ENCODE results near the gene SDHAF4. TPM values are rescaled to one million over a fixed set of nuclear protein-coding genes. Genes with fewer than 3 reads are reported as not detected.
"Not testable (repeated sequence)": the region's sequence is repeated elsewhere in the genome, so short reads cannot be mapped to it uniquely, and the experiment has no call there.

The SDHAF4 gene
- total and polyA plus RNA-seq, 4 experiments from 2014 or later: 2.7 to 13.8 (median 10.6) TPM

GRCh38 chr6:70537266-70537665, 29.5 kb upstream of the SDHAF4 start:
- Histone ChIP-seq H3K9me3 (ENCODE audit: control insufficient read depth in 1 of 2, low read length in 2 of 2) (no peaks in the 10 kb centered on the region), H3K27me3 (ENCODE audit: insufficient read depth, low read length) (no peaks in the 10 kb centered on the region), H3K36me3 (ENCODE audit: insufficient read depth, low read length) (no peaks in the 10 kb centered on the region), H3K27ac (ENCODE audit: low read depth, low read length) (no peak overlapping the region), H3K4me1 (ENCODE audit: insufficient read depth, low read length) (no peaks in the 10 kb centered on the region), H3K4me3 (ENCODE audit: low read length in 2 of 2) (no peak overlapping the region)
- intact Hi-C loops (cut with micrococcal nuclease): no loop called here
- Mint-ChIP-seq H3K27me3 (no peaks in the 10 kb centered on the region), H3K4me1 (no peaks in the 10 kb centered on the region), H3K27ac (no peak overlapping the region), H3K4me3 (no peak overlapping the region), H3K9me3 (no peaks in the 10 kb centered on the region), H3K36me3 (peaks cover 13 to 22% of the 10 kb centered on the region in 2 donors)
- no peak for DNase-seq
- ChIA-PET POLR2A (ENCODE audit: partially characterized antibody) (interaction anchor here (0.8 kb wide), 1 partner anchor 162 kb away, joined by 4 read pairs; no protein-coding TSS in a partner anchor), CTCF (ENCODE audit: partially characterized antibody) (interaction anchor here (1.2 kb wide), 1 partner anchor 10 kb away, joined by 3 read pairs; no protein-coding TSS in a partner anchor)

- intact Hi-C loops (cut with micrococcal nuclease): no loop called here
- Mint-ChIP-seq H3K27me3 (no peaks in the 10 kb centered on the region), H3K9me3 (no peaks in the 10 kb centered on the region), H3K27ac (no peak overlapping the region), H3K4me1 (no peaks in the 10 kb centered on the region), H3K36me3 (peaks cover 13 to 18% of the 10 kb centered on the region in 2 donors), H3K4me3 (no peak overlapping the region)
- Histone ChIP-seq H3K4me1 (ENCODE audit: insufficient read depth, low read length) (no peaks in the 10 kb centered on the region), H3K36me3 (ENCODE audit: insufficient read depth, low read length) (no peaks in the 10 kb centered on the region), H3K27me3 (ENCODE audit: insufficient read depth, low read length) (no peaks in the 10 kb centered on the region), H3K9me3 (ENCODE audit: control insufficient read depth in 1 of 2, low read length in 2 of 2) (no peaks in the 10 kb centered on the region), H3K27ac (ENCODE audit: low read depth, low read length) (no peak overlapping the region), H3K4me3 (ENCODE audit: low read length in 2 of 2) (no peak overlapping the region)
- no peak for DNase-seq
- CTCF ChIA-PET (ENCODE audit: partially characterized antibody): no interaction called here
- POLR2A ChIA-PET (ENCODE audit: partially characterized antibody): no interaction called here
These were observed 28.4 kb upstream of the SDHAF4 start for GRCh38 chr6:70538376-70538775.

- Histone ChIP-seq H3K27ac (ENCODE audit: low read depth, low read length) (no peak overlapping the region), H3K36me3 (ENCODE audit: insufficient read depth, low read length) (no peaks in the 10 kb centered on the region), H3K4me3 (ENCODE audit: low read length in 2 of 2) (no peak overlapping the region), H3K9me3 (ENCODE audit: control insufficient read depth in 1 of 2, low read length in 2 of 2) (no peaks in the 10 kb centered on the region), H3K27me3 (ENCODE audit: insufficient read depth, low read length) (no peaks in the 10 kb centered on the region), H3K4me1 (ENCODE audit: insufficient read depth, low read length) (no peaks in the 10 kb centered on the region)
- DNase-seq: peak in 2 of 5 donors; percentile 4 to 22
- POLR2A ChIA-PET (ENCODE audit: partially characterized antibody): no interaction called here
- CTCF ChIA-PET (ENCODE audit: partially characterized antibody): interaction anchor here (0.7 to 4.9 kb wide), 9 partner anchors 26 to 340 kb away, joined by 3 to 39 read pairs (median 4); no protein-coding TSS in a partner anchor
- Mint-ChIP-seq H3K9me3 (no peaks in the 10 kb centered on the region), H3K27me3 (no peaks in the 10 kb centered on the region), H3K4me1 (no peaks in the 10 kb centered on the region), H3K36me3 (no peaks in the 10 kb centered on the region), H3K4me3 (no peak overlapping the region), H3K27ac (no peak overlapping the region)
- intact Hi-C loops (cut with micrococcal nuclease): loop anchor here (1.0 kb wide), 1 partner anchor 139 kb away; no protein-coding TSS in a partner anchor
These were observed 19.4 kb upstream of the SDHAF4 start for GRCh38 chr6:70547313-70547712.

- Mint-ChIP-seq H3K27ac (no peak overlapping the region), H3K4me3 (no peak overlapping the region), H3K9me3 (no peaks in the 10 kb centered on the region), H3K27me3 (no peaks in the 10 kb centered on the region), H3K36me3 (no peaks in the 10 kb centered on the region), H3K4me1 (no peaks in the 10 kb centered on the region)
- Histone ChIP-seq H3K4me3 (ENCODE audit: low read length in 2 of 2) (no peak overlapping the region), H3K36me3 (ENCODE audit: insufficient read depth, low read length) (no peaks in the 10 kb centered on the region), H3K27me3 (ENCODE audit: insufficient read depth, low read length) (no peaks in the 10 kb centered on the region), H3K4me1 (ENCODE audit: insufficient read depth, low read length) (no peaks in the 10 kb centered on the region), H3K9me3 (ENCODE audit: control insufficient read depth in 1 of 2, low read length in 2 of 2) (no peaks in the 10 kb centered on the region), H3K27ac (ENCODE audit: low read depth, low read length) (no peak overlapping the region)
- POLR2A ChIA-PET (ENCODE audit: partially characterized antibody): interaction anchor here (0.6 kb wide), 1 partner anchor 260 kb away, joined by 4 read pairs; no protein-coding TSS in a partner anchor
- DNase-seq: no peak
- intact Hi-C loops (cut with micrococcal nuclease): loop anchor here (1.0 kb wide), 1 partner anchor 138 kb away; no protein-coding TSS in a partner anchor
- CTCF ChIA-PET (ENCODE audit: partially characterized antibody): interaction anchor here (1.1 to 4.9 kb wide), 6 partner anchors 9 to 339 kb away, joined by 3 to 39 read pairs (median 4); partner anchors contain the start of gene SDHAF4
These were observed 18.8 kb upstream of the SDHAF4 start for GRCh38 chr6:70547905-70548304.

- H3K27me3 Mint-ChIP-seq: no peaks in the 10 kb centered on the region
- H3K27ac ChIP-seq (ENCODE audit: low read depth, low read length): no peak overlapping the region
- H3K27ac Mint-ChIP-seq: no peak overlapping the region
- no peak overlapping the region for H3K4me3 ChIP-seq (ENCODE audit: low read length in 2 of 2)
- H3K4me1 ChIP-seq (ENCODE audit: insufficient read depth, low read length): no peaks in the 10 kb centered on the region
- no peaks in the 10 kb centered on the region for H3K27me3 ChIP-seq (ENCODE audit: insufficient read depth, low read length)
- H3K9me3 Mint-ChIP-seq: no peaks in the 10 kb centered on the region
- ChIA-PET CTCF (ENCODE audit: partially characterized antibody) (interaction anchor here (4.9 kb wide), 1 partner anchor 137 kb away, joined by 39 read pairs; no protein-coding TSS in a partner anchor), POLR2A (ENCODE audit: partially characterized antibody) (no interaction called here)
- no peak for DNase-seq
- H3K36me3 Mint-ChIP-seq: no peaks in the 10 kb centered on the region
- intact Hi-C loops (cut with micrococcal nuclease): no loop called here
- no peaks in the 10 kb centered on the region for H3K36me3 ChIP-seq (ENCODE audit: insufficient read depth, low read length)
- H3K4me1 Mint-ChIP-seq: no peaks in the 10 kb centered on the region
- no peaks in the 10 kb centered on the region for H3K9me3 ChIP-seq (ENCODE audit: control insufficient read depth in 1 of 2, low read length in 2 of 2)
- no peak overlapping the region for H3K4me3 Mint-ChIP-seq
These were observed 17.4 kb upstream of the SDHAF4 start for GRCh38 chr6:70549327-70549726.

GRCh38 chr6:70551566-70551965, 15.2 kb upstream of the SDHAF4 start:
- DNase-seq: no peak
- Histone ChIP-seq H3K36me3 (ENCODE audit: insufficient read depth, low read length) (no peaks in the 10 kb centered on the region), H3K9me3 (ENCODE audit: control insufficient read depth in 1 of 2, low read length in 2 of 2) (no peaks in the 10 kb centered on the region), H3K27ac (ENCODE audit: low read depth, low read length) (no peak overlapping the region), H3K27me3 (ENCODE audit: insufficient read depth, low read length) (no peaks in the 10 kb centered on the region), H3K4me1 (ENCODE audit: insufficient read depth, low read length) (no peaks in the 10 kb centered on the region), H3K4me3 (ENCODE audit: low read length in 2 of 2) (no peak overlapping the region)
- CTCF ChIA-PET (ENCODE audit: partially characterized antibody): interaction anchor here (0.9 to 2.0 kb wide), 3 partner anchors 10 to 333 kb away, joined by 4 to 7 read pairs (median 5); no protein-coding TSS in a partner anchor
- no peaks in the 10 kb centered on the region for H3K27me3 Mint-ChIP-seq
- H3K27ac Mint-ChIP-seq: no peak overlapping the region
- no peaks in the 10 kb centered on the region for H3K4me1 Mint-ChIP-seq
- no peak overlapping the region for H3K4me3 Mint-ChIP-seq
- no peaks in the 10 kb centered on the region for H3K9me3 Mint-ChIP-seq
- intact Hi-C loops (cut with micrococcal nuclease): no loop called here
- POLR2A ChIA-PET (ENCODE audit: partially characterized antibody): no interaction called here
- H3K36me3 Mint-ChIP-seq: no peaks in the 10 kb centered on the region

GRCh38 chr6:70552286-70552940, 14.3 kb upstream of the SDHAF4 start:
- H3K9me3 ChIP-seq (ENCODE audit: control insufficient read depth in 1 of 2, low read length in 2 of 2); H3K4me3 ChIP-seq (ENCODE audit: low read length in 2 of 2); CTCF ChIA-PET (ENCODE audit: partially characterized antibody); H3K4me1 ChIP-seq (ENCODE audit: insufficient read depth, low read length); H3K36me3 Mint-ChIP-seq; H3K4me3 Mint-ChIP-seq; H3K9me3 Mint-ChIP-seq; DNase-seq; H3K27ac ChIP-seq (ENCODE audit: low read depth, low read length); H3K27me3 Mint-ChIP-seq; H3K36me3 ChIP-seq (ENCODE audit: insufficient read depth, low read length); H3K27ac Mint-ChIP-seq; H3K4me1 Mint-ChIP-seq; POLR2A ChIA-PET (ENCODE audit: partially characterized antibody); intact Hi-C loops (cut with micrococcal nuclease); H3K27me3 ChIP-seq (ENCODE audit: insufficient read depth, low read length): not testable (repeated sequence)
